PC-9 (cell line): ENCODE data around the gene TBC1D2B. TPM values are rescaled to one million over a fixed set of nuclear protein-coding genes. Genes with fewer than 3 reads are reported as not detected.

ENCODE experiments used
- BruUV-seq: library from RNA; stranded (reverse); fragments of 400-500 nt; replicated peaks from 2 replicates; lab custom pipeline; 2021; lab: Mats Ljungman, UMichigan
- CTCF ChIA-PET: fragments of 300-600 bp; sonication (Branson Sonifier 250); formaldehyde crosslinking; loops from one replicate; lab custom pipeline; 2022; ENCODE audit warnings: antibody characterized with exemption; lab: Charles Lee
- POLR2A ChIA-PET: fragments of 300-600 bp; sonication (Branson Sonifier 250); formaldehyde crosslinking; loops from one replicate; lab custom pipeline; 2022; ENCODE audit warnings: antibody characterized with exemption; ENCODE audit not compliant: unreplicated experiment; lab: Charles Lee
- DNase-seq, 2 experiments: peaks; one replicate each; pipeline versions ENCODE4 v3.0.0 to v3.0.0-alpha.2; 2015 to 2022; ENCODE audit warnings: mixed read lengths in 1 of 2
- H2AFZ ChIP-seq: fragments of 200-600 bp; sonication (generic); 2 replicates; pipeline ENCODE4 v1.8.1; 2017; ENCODE audit warnings: antibody characterized with exemption
- H3F3A ChIP-seq: fragments of 200-600 bp; sonication (generic); 2 replicates; pipeline ENCODE4 v1.8.1; 2017; ENCODE audit warnings: antibody characterized with exemption, mild to moderate bottlenecking, low read depth; ENCODE audit not compliant: insufficient read depth
- H3K27ac ChIP-seq: fragments of 200-600 bp; sonication (generic); 2 replicates; pipeline ENCODE4 v1.6.1; 2016; ENCODE audit warnings: mixed run types
- H3K27me3 ChIP-seq: fragments of 200-600 bp; sonication (generic); 2 replicates; pipeline ENCODE4 v1.6.1; 2016; ENCODE audit warnings: low read depth, mixed run types; ENCODE audit not compliant: insufficient read depth
- H3K36me3 ChIP-seq: fragments of 200-600 bp; sonication (generic); 2 replicates; pipeline ENCODE4 v1.6.1; 2016; ENCODE audit warnings: low read depth, mixed run types
- H3K4me1 ChIP-seq: fragments of 200-600 bp; sonication (generic); replicated peaks from 2 replicates; pipeline ENCODE4 v1.6.1; 2016; ENCODE audit warnings: mixed run types; ENCODE audit not compliant: insufficient read depth
- H3K4me2 ChIP-seq: fragments of 200-600 bp; sonication (generic); 2 replicates; pipeline ENCODE4 v1.6.1; 2017; ENCODE audit warnings: mixed run types
- H3K4me3 ChIP-seq: fragments of 200-600 bp; sonication (generic); 2 replicates; pipeline ENCODE4 v1.6.1; 2016; ENCODE audit warnings: mixed run types
- H3K79me2 ChIP-seq: fragments of 200-600 bp; sonication (generic); 2 replicates; pipeline ENCODE4 v1.6.1; 2017; ENCODE audit warnings: low read depth, mixed run types
- H3K9me2 ChIP-seq: fragments of 200-600 bp; sonication (generic); 2 replicates; pipeline ENCODE4 v1.8.1; 2017; ENCODE audit warnings: mild to moderate bottlenecking; ENCODE audit not compliant: insufficient read depth
- H3K9me3 ChIP-seq: fragments of 200-600 bp; sonication (generic); 2 replicates; pipeline ENCODE4 v1.8.1; 2016; ENCODE audit warnings: low read depth; ENCODE audit not compliant: insufficient read depth
- H4K20me1 ChIP-seq: fragments of 200-600 bp; sonication (generic); 2 replicates; pipeline ENCODE4 v1.8.1; 2017; ENCODE audit not compliant: insufficient read depth
- EZH2 ChIP-seq: fragments of 200-600 bp; sonication (generic); IDR thresholded peaks from 2 replicates; pipeline ENCODE4 v1.8.0; 2017; ENCODE audit warnings: antibody characterized with exemption, low read depth
- intact Hi-C: fragments of 100-400 bp; cut with micrococcal nuclease; formaldehyde crosslinking; loops from one replicate; pipeline ENCODE4 v1.10.0; 2022; ENCODE audit not compliant: unreplicated experiment
- total RNA-seq: library from RNA; stranded (reverse); gene quantifications from 2 replicates; pipeline ENCODE4 v1.2.3, GENCODE V29; 2021
- TF ChIP-seq, protein P1 (sequence below): fragments of 200-600 bp; sonication (generic); conservative IDR thresholded peaks from 2 replicates; pipeline ENCODE4 v1.6.1; 2017; ENCODE audit warnings: mixed run types, antibody characterized with exemption, mild to moderate bottlenecking, moderate library complexity

The TBC1D2B gene
- total RNA-seq, 1 experiment from 2014 or later: 27.7 TPM

- Histone ChIP-seq H3F3A (no peaks in the 10 kb centered on the region), H3K27me3 (no peaks in the 10 kb centered on the region), H3K27ac (no peak overlapping the region), H3K4me2 (no peak overlapping the region), H3K4me3 (no peak overlapping the region), H2AFZ (no peak overlapping the region), H3K36me3 (no peaks in the 10 kb centered on the region), H3K4me1 (no peaks in the 10 kb centered on the region), H3K79me2 (no peaks in the 10 kb centered on the region), H3K9me2 (no peaks in the 10 kb centered on the region), H4K20me1 (no peaks in the 10 kb centered on the region), H3K9me3 (no peaks in the 10 kb centered on the region)
- TF ChIP-seq EZH2: no peak
- TF ChIP-seq, protein P1, sequence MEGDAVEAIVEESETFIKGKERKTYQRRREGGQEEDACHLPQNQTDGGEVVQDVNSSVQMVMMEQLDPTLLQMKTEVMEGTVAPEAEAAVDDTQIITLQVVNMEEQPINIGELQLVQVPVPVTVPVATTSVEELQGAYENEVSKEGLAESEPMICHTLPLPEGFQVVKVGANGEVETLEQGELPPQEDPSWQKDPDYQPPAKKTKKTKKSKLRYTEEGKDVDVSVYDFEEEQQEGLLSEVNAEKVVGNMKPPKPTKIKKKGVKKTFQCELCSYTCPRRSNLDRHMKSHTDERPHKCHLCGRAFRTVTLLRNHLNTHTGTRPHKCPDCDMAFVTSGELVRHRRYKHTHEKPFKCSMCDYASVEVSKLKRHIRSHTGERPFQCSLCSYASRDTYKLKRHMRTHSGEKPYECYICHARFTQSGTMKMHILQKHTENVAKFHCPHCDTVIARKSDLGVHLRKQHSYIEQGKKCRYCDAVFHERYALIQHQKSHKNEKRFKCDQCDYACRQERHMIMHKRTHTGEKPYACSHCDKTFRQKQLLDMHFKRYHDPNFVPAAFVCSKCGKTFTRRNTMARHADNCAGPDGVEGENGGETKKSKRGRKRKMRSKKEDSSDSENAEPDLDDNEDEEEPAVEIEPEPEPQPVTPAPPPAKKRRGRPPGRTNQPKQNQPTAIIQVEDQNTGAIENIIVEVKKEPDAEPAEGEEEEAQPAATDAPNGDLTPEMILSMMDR: no peak
- ChIA-PET CTCF (no interaction called here), POLR2A (no interaction called here)
- no TSS peak for BruUV-seq
- DNase-seq: no peak
- intact Hi-C loops: no loop called here
Observed at GRCh38 chr15:77984446-77984861, 93.1 kb downstream of the TBC1D2B start.

DNA sequence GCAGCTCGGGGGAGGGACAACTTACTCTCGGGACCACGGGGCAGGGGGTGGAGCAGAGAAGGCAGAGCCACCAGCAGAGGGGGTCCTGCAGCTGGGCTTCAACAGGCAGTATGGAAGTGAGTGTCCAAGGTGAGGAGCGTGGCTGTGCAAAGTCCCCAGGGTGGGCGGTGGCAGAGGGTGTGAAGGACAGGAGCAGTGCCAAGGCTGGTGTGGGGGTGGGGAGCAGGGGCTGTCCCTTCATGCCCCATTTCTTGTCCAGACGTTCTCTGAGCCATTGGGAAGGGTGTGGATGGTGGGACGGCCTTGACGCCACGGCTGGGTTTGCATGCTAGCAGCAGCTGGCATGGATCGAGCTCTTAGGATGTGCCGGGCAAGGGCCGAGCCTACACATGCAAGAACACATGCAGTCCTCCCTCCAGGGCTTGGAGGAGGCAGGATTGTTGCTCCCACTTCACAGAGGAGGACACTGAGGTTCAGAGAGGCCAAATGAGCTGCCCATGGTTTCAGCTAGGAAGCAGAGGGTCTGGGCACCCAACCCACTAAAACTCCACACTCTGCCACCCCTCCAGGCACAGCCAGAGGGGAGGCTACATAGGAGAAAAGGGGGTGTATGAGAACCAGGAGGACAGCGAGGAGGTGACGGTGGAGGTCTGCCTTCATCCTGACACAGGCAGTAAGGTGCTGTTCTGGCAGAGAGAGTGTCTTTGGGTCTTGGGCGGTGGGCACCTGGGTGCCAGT is 93.6 kb downstream of the TBC1D2B start:
- intact Hi-C loops: no loop called here
- Histone ChIP-seq H3K27ac (no peak overlapping the region), H3K36me3 (no peaks in the 10 kb centered on the region), H3K4me2 (no peak overlapping the region), H2AFZ (no peak overlapping the region), H3F3A (no peaks in the 10 kb centered on the region), H3K4me3 (no peak overlapping the region), H3K4me1 (no peaks in the 10 kb centered on the region), H3K79me2 (no peaks in the 10 kb centered on the region), H4K20me1 (no peaks in the 10 kb centered on the region), H3K9me3 (no peaks in the 10 kb centered on the region), H3K9me2 (no peaks in the 10 kb centered on the region), H3K27me3 (no peaks in the 10 kb centered on the region)
- POLR2A ChIA-PET: no interaction called here
- no peak for TF ChIP-seq EZH2
- TF ChIP-seq, protein P1: no peak
- CTCF ChIA-PET: no interaction called here
- no TSS peak for BruUV-seq
- no peak for DNase-seq

GRCh38 chr15:77983091-77983707 is 94.3 kb downstream of the TBC1D2B start:
- no peaks in the 10 kb centered on the region for H3K9me3 ChIP-seq
- H3K36me3 ChIP-seq: no peaks in the 10 kb centered on the region
- no peak overlapping the region for H3K27ac ChIP-seq
- H3K27me3 ChIP-seq: no peaks in the 10 kb centered on the region
- no peak overlapping the region for H3K4me2 ChIP-seq
- no TSS peak for BruUV-seq
- CTCF ChIA-PET: no interaction called here
- no peaks in the 10 kb centered on the region for H3K4me1 ChIP-seq
- no peaks in the 10 kb centered on the region for H4K20me1 ChIP-seq
- H3K79me2 ChIP-seq: no peaks in the 10 kb centered on the region
- H2AFZ ChIP-seq: no peak overlapping the region
- intact Hi-C loops: no loop called here
- H3K9me2 ChIP-seq: no peaks in the 10 kb centered on the region
- TF ChIP-seq, protein P1: no peak
- no peak overlapping the region for H3K4me3 ChIP-seq
- no peaks in the 10 kb centered on the region for H3F3A ChIP-seq
- POLR2A ChIA-PET: no interaction called here
- no peak for DNase-seq
